ENCODE data around the gene POPDC3.

GRCh38 chr6:105186576-105186975 lies 6.8 kb upstream of the POPDC3 start:
- TF ChIP-seq, protein P1, sequence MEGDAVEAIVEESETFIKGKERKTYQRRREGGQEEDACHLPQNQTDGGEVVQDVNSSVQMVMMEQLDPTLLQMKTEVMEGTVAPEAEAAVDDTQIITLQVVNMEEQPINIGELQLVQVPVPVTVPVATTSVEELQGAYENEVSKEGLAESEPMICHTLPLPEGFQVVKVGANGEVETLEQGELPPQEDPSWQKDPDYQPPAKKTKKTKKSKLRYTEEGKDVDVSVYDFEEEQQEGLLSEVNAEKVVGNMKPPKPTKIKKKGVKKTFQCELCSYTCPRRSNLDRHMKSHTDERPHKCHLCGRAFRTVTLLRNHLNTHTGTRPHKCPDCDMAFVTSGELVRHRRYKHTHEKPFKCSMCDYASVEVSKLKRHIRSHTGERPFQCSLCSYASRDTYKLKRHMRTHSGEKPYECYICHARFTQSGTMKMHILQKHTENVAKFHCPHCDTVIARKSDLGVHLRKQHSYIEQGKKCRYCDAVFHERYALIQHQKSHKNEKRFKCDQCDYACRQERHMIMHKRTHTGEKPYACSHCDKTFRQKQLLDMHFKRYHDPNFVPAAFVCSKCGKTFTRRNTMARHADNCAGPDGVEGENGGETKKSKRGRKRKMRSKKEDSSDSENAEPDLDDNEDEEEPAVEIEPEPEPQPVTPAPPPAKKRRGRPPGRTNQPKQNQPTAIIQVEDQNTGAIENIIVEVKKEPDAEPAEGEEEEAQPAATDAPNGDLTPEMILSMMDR (IDR thresholded peaks at IDR 0.05) = no peak
- TF ChIP-seq POLR2A (IDR thresholded peaks at IDR 0.05) = no peak
